ENCODE measurements around the gene TEP1. TPM values are rescaled to one million over a fixed set of nuclear protein-coding genes. Genes with fewer than 3 reads are reported as not detected.
A peak's percentile ranks its signal among the peaks of the same experiment; 100 is the strongest.
"Not testable (repeated sequence)": the region's sequence is repeated elsewhere in the genome, so short reads cannot be mapped to it uniquely, and the experiment has no call there.

Gene TEP1
- total RNA-seq, 4 donors from 2014 or later, result 91.6 to 138 (median 110) TPM

DNA sequence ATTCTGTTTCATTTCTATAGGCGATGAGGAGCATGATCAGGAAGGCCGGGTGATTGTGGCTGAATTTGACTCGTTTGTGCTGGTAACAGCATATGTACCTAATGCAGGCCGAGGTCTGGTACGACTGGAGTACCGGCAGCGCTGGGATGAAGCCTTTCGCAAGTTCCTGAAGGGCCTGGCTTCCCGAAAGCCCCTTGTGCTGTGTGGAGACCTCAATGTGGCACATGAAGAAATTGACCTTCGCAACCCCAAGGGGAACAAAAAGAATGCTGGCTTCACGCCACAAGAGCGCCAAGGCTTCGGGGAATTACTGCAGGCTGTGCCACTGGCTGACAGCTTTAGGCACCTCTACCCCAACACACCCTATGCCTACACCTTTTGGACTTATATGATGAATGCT, 43.7 kb upstream of the TEP1 start:
- no peaks in the 10 kb centered on the region for H3K27me3 ChIP-seq
- no peak overlapping the region for H3K4me3 ChIP-seq
- H3K27ac ChIP-seq, result no peak overlapping the region
- peaks cover 0 to 34% (median 0%) of the 10 kb centered on the region in 3 donors for H3K36me3 ChIP-seq
- DNase-seq, result no peak
- peaks cover 0 to 59% (median 20%) of the 10 kb centered on the region in 4 donors for H3K4me1 ChIP-seq
- no peaks in the 10 kb centered on the region for H3K9me3 ChIP-seq
- no peak for TF ChIP-seq POLR2A (IDR thresholded peaks at IDR 0.05)
- TF ChIP-seq, protein P1, sequence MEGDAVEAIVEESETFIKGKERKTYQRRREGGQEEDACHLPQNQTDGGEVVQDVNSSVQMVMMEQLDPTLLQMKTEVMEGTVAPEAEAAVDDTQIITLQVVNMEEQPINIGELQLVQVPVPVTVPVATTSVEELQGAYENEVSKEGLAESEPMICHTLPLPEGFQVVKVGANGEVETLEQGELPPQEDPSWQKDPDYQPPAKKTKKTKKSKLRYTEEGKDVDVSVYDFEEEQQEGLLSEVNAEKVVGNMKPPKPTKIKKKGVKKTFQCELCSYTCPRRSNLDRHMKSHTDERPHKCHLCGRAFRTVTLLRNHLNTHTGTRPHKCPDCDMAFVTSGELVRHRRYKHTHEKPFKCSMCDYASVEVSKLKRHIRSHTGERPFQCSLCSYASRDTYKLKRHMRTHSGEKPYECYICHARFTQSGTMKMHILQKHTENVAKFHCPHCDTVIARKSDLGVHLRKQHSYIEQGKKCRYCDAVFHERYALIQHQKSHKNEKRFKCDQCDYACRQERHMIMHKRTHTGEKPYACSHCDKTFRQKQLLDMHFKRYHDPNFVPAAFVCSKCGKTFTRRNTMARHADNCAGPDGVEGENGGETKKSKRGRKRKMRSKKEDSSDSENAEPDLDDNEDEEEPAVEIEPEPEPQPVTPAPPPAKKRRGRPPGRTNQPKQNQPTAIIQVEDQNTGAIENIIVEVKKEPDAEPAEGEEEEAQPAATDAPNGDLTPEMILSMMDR (IDR thresholded peaks at IDR 0.05), result no peak

DNA sequence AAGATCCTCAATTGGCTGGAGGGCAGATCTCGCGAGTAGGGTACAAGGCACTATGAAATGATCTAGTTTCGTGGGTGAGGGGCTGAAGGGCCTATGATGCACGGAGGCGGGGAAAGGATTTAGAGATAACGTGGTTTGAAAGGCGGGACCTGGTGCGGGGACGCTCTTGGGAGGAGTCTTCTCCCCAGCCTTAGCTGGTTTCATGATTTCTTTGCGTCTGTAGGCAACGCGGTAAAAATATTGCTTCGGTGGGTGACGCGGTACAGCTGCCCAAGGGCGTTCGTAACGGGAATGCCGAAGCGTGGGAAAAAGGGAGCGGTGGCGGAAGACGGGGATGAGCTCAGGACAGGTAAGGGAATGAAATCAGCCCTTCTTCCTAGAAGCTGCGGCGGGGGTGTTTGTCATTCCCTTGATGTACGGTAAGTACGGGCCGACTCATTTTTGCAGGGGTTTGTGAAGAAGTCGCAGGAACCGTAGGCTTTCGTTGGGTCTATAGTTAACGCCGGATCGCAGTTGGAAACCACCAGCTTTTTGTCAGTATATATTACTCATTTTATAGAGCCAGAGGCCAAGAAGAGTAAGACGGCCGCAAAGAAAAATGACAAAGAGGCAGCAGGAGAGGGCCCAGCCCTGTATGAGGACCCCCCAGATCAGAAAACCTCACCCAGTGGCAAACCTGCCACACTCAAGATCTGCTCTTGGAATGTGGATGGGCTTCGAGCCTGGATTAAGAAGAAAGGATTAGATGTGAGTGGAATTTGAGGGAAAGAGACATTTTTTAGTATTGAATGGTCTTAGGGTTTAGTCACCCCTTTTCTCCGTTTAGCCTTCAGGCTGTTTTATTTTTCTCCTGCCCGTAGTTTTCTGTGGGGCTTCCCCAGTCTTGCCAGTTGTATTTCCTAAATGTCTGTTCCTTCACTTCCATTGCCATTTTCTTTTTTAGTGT, 42.3 kb upstream of the TEP1 start:
- TF ChIP-seq POLR2A (IDR thresholded peaks at IDR 0.05), result no peak
- TF ChIP-seq, protein P1 (IDR thresholded peaks at IDR 0.05), result no peak
- H3K4me1 ChIP-seq, result peaks cover 0 to 58% (median 20%) of the 10 kb centered on the region in 4 donors

DNA sequence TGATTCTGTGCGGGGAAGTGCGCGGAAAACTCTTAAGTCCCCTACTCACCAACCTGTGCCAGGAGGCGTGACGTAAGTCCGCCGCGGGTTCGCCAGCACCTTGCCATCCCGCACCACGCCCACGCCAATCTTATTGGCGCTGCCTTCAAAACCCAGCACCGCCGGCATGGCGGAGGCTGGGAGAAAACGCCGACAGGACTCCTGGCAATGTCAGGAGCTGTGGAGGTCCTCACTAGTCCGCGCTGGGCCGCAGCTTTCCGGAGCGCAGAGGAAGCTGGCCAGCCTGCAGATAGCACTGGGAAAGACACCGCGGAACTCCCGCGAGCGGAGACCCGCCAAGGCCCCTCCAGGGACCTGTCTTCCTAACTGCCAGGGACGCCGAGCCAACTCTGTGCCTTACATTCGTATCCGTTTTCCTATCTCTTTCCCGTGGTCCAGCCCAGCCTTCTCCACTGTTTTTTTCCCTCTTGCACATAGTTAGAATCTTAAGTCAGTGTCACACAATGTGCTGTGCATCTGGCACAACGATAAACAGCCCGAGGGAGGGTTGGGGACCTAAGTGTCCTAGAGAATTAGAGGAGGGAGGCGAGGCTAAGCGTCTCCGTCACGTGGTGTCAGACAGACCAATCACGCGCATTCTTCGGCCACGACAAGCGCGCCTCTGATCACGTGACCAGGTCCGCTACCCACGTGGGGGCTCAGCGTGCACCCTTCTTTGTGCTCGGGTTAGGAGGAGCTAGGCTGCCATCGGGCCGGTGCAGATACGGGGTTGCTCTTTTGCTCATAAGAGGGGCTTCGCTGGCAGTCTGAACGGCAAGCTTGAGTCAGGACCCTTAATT, 41.4 kb upstream of the TEP1 start, which contains the start of the genes APEX1 and OSGEP:
TSS of gene APEX1 (plus strand) at position 711 of the 839 bp plus-strand sequence. CDS start 420 bp downstream, outside the sequence.
TSS of gene OSGEP (minus strand) at position 297 of the 839 bp plus-strand sequence. CDS start at position 168, 129 bp downstream.
- H3K27me3 ChIP-seq, result no peaks in the 10 kb centered on the region
- H3K4me3 ChIP-seq, result peak within 1 kb of the TSS; percentile 49 to 89 (median 72)
- H3K9me3 ChIP-seq, result no peaks in the 10 kb centered on the region
- H3K4me1 ChIP-seq, result peaks cover 0 to 49% (median 13%) of the 10 kb centered on the region in 4 donors
- peak within 1 kb of the TSS; percentile 83 to 97 (median 88) for H3K27ac ChIP-seq
- TF ChIP-seq POLR2A (IDR thresholded peaks at IDR 0.05), result peak; percentile 58 to 92
- TF ChIP-seq, protein P1 (IDR thresholded peaks at IDR 0.05), result peak in 3 of 6 experiments; percentile 10 to 27 (median 10)
- DNase-seq, result peak; percentile 98 to 99 (median 99)
- peaks cover 0 to 57% (median 0%) of the 10 kb centered on the region in 3 donors for H3K36me3 ChIP-seq

More for the DNA sequence above, 42.3 kb upstream of the TEP1 start:
- no peaks in the 10 kb centered on the region for H3K9me3 ChIP-seq
- peak overlapping the region; percentile 49 to 89 (median 72) for H3K4me3 ChIP-seq
- H3K27me3 ChIP-seq, result no peaks in the 10 kb centered on the region
- DNase-seq, result peak in 1 of 3 donors; percentile 54
- H3K27ac ChIP-seq, result peak overlapping the region; percentile 83 to 97 (median 88)
- H3K36me3 ChIP-seq, result peaks cover 0 to 48% (median 0%) of the 10 kb centered on the region in 3 donors

DNA sequence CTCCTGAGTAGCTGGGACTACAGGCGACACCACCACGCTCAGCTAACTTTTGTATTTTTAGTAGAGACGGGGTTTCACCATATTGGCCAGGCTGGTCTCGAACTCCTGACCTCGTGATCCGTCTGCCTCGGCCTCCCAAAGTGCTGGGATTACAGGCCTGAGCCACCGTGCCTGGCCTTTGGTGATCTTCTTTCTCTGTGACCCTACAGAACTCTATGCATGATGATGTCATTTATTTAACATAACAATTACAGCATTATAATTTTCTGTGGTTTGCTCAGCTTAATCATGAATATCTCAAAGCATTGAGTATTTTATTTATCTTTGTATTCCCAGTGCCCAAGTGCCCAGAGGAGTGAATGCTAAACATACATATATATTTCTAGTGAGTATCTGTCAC, 39.5 kb upstream of the TEP1 start:
- H3K27me3 ChIP-seq, DNase-seq, H3K4me3 ChIP-seq, H3K9me3 ChIP-seq, H3K27ac ChIP-seq: not testable (repeated sequence)
- Histone ChIP-seq H3K4me1 (peaks cover 0 to 30% (median 11%) of the 10 kb centered on the region in 4 donors), H3K36me3 (peaks cover 0 to 59% (median 0%) of the 10 kb centered on the region in 3 donors)

DNA sequence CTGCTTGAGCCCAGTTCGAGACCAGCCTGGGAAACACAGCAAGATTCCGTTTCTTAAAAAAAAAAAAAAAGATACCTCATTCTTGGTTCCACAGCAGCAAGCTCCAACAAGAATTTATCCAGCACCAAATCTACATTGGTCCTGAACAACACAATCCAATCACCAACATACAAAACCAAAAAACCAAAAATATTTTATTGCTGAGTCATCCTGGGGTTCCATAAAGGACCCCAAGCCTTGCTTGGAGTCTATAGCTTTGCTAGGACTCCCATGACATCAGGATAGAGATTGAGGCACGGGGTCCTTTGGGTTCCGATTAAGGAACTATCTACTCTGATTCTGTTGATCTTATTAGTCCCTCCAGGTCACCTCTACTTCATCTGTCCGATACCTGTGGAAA, 33.6 kb upstream of the TEP1 start:
- peaks cover 0 to 66% (median 0%) of the 10 kb centered on the region in 3 donors for H3K36me3 ChIP-seq
- no peaks in the 10 kb centered on the region for H3K9me3 ChIP-seq
- H3K27me3 ChIP-seq, result no peaks in the 10 kb centered on the region

DNA sequence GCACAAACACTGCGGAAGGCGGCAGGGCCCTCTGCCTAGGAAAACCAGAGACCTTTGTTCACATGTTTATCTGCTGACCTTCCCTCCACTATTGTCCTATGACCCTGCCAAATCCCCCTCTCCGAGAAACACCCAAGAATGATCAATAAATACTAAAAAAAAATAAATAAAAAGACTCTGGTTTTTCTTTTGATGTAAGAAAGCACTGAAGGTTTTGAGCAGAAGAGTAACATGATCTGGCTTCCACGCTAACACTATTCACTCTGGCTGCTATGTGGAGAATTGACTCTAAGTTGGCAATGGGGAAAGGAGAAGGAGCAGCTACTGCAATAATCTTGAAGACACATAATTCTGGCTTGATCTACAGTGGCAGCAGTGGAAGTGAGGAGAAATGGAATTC, 30.3 kb upstream of the TEP1 start:
- not testable (repeated sequence) for H3K27me3 ChIP-seq, DNase-seq, H3K9me3 ChIP-seq, H3K27ac ChIP-seq, H3K4me3 ChIP-seq, H3K4me1 ChIP-seq
- H3K36me3 ChIP-seq, result peaks cover 0 to 34% (median 0%) of the 10 kb centered on the region in 3 donors

More for the DNA sequence above, 33.6 kb upstream of the TEP1 start:
- Histone ChIP-seq H3K4me1 (no peaks in the 10 kb centered on the region), H3K27ac (no peak overlapping the region), H3K4me3 (no peak overlapping the region)
- TF ChIP-seq POLR2A (IDR thresholded peaks at IDR 0.05), result no peak
- TF ChIP-seq, protein P1 (IDR thresholded peaks at IDR 0.05), result no peak
- no peak for DNase-seq

Data from Peyer's patch (tissue), 4 donors.